H1 (cell line): ENCODE data around the gene WFDC8. TPM values are rescaled to one million over a fixed set of nuclear protein-coding genes. Genes with fewer than 3 reads are reported as not detected.

Source experiments
- RAD21 ChIP-seq, 2 experiments: IDR thresholded peaks in 1 of 2; conservative IDR thresholded peaks in 1 of 2; 2 replicates each; pipeline ENCODE4 v1.6.1; 2011; ENCODE audit warnings: low read depth in 2 of 2, low read length in 2 of 2, improper control_type of control experiment in 1 of 2, inconsistent platforms in 1 of 2, mild to moderate bottlenecking in 1 of 2, moderate library complexity in 1 of 2
- polyA plus RNA-seq, 7 experiments: library from polyadenylated mRNA; depleted of rRNA in 3 of 7; stranded (reverse) in 5 of 7; unstranded in 2 of 7; fragments of >200 nt in 5 of 7; fragments of 200-250 nt in 2 of 7; gene quantifications; 1 replicate in 5 of 7; 2 replicates in 1 of 7; 4 replicates in 1 of 7; pipeline versions ENCODE4 v1.2.1 to v1.2.3, GENCODE V29; 2011 to 2013; ENCODE audit warnings: missing spikeins in 2 of 7, mixed read lengths in 2 of 7
- total RNA-seq: library from RNA; stranded (reverse); fragmentation: NEBNext Ultra II Directional; extraction: Animal tissue kit (Norgen Biotek cat#: 25700); gene quantifications from 2 replicates; pipeline ENCODE4 v1.2.1, GENCODE V29; 2021

WFDC8 gene
- total and polyA plus RNA-seq, 2 of the 8 experiments (the other 6 are each of a cell fraction or from before 2014, with no cell fraction given), result not detected

DNA sequence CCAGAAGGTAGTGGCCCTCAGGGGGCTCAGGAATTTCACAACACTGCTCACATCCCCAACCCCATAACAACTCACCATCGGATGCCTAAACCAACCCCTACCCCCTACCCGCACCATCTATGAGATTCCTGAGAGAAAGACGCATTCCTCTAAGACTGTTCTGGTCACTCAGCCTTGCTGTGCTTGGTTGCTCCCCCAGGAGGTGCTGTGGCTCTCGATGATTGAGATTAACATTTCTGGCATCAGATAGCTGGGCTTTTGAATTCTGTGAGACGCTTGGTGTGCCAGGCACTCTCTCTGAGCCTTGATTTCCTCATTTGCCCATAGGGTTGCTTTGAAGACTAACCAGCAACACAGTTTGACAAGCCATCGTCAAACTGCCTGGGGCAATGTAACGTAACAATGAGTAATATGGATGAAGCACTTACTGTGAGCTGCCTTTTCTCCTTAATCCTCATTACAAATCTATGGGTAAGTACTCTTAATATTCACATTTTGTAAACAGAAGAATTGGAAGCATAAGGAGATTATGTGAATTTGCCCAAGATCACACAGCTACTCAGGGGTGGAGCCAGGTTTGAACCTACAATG, 40.8 kb downstream of the WFDC8 start (continued):
- TF ChIP-seq RAD21 (IDR thresholded peaks at IDR 0.05 in 1 of 2, conservative IDR thresholded peaks at IDR 0.05 in 1 of 2; ENCODE audit: low read depth in 2 of 2, low read length in 2 of 2), result peak; percentile 29 to 47; a peak in 2 of 4 replicates
